Liver (tissue), 9 donors: ENCODE measurements around the gene TMEM63C. TPM values are rescaled to one million over a fixed set of nuclear protein-coding genes. Genes with fewer than 3 reads are reported as not detected.

Experiments
- DNase-seq: peaks from one replicate; pipeline ENCODE4 v3.0.0-alpha.2; 2017; ENCODE audit warnings: low spot score
- H3K27ac ChIP-seq, 2 donors: one replicate each; pipeline ENCODE4 v1.7.0; 2013; ENCODE audit warnings: inconsistent platforms in 2 of 2, low read length in 2 of 2, control low read depth in 1 of 2, low read depth in 1 of 2, mild to moderate bottlenecking in 1 of 2
- H3K27me3 ChIP-seq, 4 donors: one replicate each; pipeline versions ENCODE4 v1.6.1 to v1.7.0; 2013; ENCODE audit warnings: low read length in 3 of 4, inconsistent platforms in 1 of 4, mild to moderate bottlenecking in 1 of 4, moderate library complexity in 1 of 4; ENCODE audit not compliant: control insufficient read depth in 4 of 4, insufficient read depth in 4 of 4
- H3K36me3 ChIP-seq, 4 donors: one replicate each; pipeline versions ENCODE4 v1.6.1 to v1.7.0; 2013; ENCODE audit warnings: low read length in 3 of 4, mild to moderate bottlenecking in 3 of 4, low read depth in 1 of 4, moderate library complexity in 1 of 4; ENCODE audit not compliant: control insufficient read depth in 4 of 4, insufficient read depth in 3 of 4
- H3K4me1 ChIP-seq, 4 donors: one replicate each; pipeline versions ENCODE4 v1.6.1 to v1.7.0; 2013; ENCODE audit warnings: low read length in 3 of 4, mild to moderate bottlenecking in 3 of 4, moderate library complexity in 1 of 4; ENCODE audit not compliant: control insufficient read depth in 4 of 4, insufficient read depth in 4 of 4
- H3K4me3 ChIP-seq, 3 donors: one replicate each; pipeline versions ENCODE4 v1.6.1 to v1.7.0; 2013; ENCODE audit warnings: low read length in 3 of 3, control low read depth in 1 of 3, low read depth in 1 of 3, mild to moderate bottlenecking in 1 of 3
- H3K9ac ChIP-seq, 2 donors: one replicate each; pipeline ENCODE4 v1.7.0; 2013; ENCODE audit warnings: low read length in 2 of 2, mild to moderate bottlenecking in 2 of 2, moderate library complexity in 2 of 2, control low read depth in 1 of 2, low read depth in 1 of 2
- H3K9me3 ChIP-seq, 4 donors: one replicate each; pipeline versions ENCODE4 v1.6.1 to v1.7.0; 2013; ENCODE audit warnings: low read length in 3 of 4; ENCODE audit not compliant: control insufficient read depth in 4 of 4
- ATF3 ChIP-seq: IDR thresholded peaks from 2 replicates; pipeline ENCODE4 v1.6.1; 2016; ENCODE audit warnings: antibody characterized with exemption
- EGR1 ChIP-seq, 2 donors: IDR thresholded peaks; 2 replicates each; pipeline ENCODE4 v1.6.1; 2016 to 2018; ENCODE audit warnings: antibody characterized with exemption in 2 of 2, low read depth in 2 of 2
- FOXA1 ChIP-seq: IDR thresholded peaks from 2 replicates; pipeline ENCODE4 v1.6.1; 2016; ENCODE audit warnings: antibody characterized with exemption
- FOXA2 ChIP-seq: IDR thresholded peaks from 2 replicates; pipeline ENCODE4 v1.6.1; 2016; ENCODE audit warnings: antibody characterized with exemption
- GABPA ChIP-seq, 2 donors: IDR thresholded peaks in 1 of 2; conservative IDR thresholded peaks in 1 of 2; 2 replicates each; pipeline ENCODE4 v1.6.1; 2016; ENCODE audit warnings: antibody characterized with exemption in 2 of 2, mild to moderate bottlenecking in 1 of 2, moderate library complexity in 1 of 2
- HNF4A ChIP-seq, 2 donors: conservative IDR thresholded peaks; 2 replicates each; pipeline ENCODE4 v1.6.1; 2016; ENCODE audit warnings: antibody characterized with exemption in 2 of 2, mild to moderate bottlenecking in 2 of 2
- HNF4G ChIP-seq: IDR thresholded peaks from 2 replicates; pipeline ENCODE4 v1.6.1; 2016; ENCODE audit warnings: antibody characterized with exemption
- JUND ChIP-seq, 2 donors: IDR thresholded peaks; 2 replicates each; pipeline ENCODE4 v1.6.1; 2016; ENCODE audit warnings: antibody characterized with exemption in 2 of 2
- NR2F2 ChIP-seq: IDR thresholded peaks from 2 replicates; pipeline ENCODE4 v1.6.1; 2016; ENCODE audit warnings: antibody characterized with exemption
- RAD21 ChIP-seq, 2 donors: IDR thresholded peaks; 2 replicates each; pipeline ENCODE4 v1.6.1; 2016; ENCODE audit warnings: antibody characterized with exemption in 2 of 2, mild to moderate bottlenecking in 2 of 2
- REST ChIP-seq: IDR thresholded peaks from 2 replicates; pipeline ENCODE4 v1.6.1; 2016; ENCODE audit warnings: antibody characterized with exemption, mild to moderate bottlenecking
- RXRA ChIP-seq, 2 donors: IDR thresholded peaks; 2 replicates each; pipeline ENCODE4 v1.6.1; 2017 to 2018; ENCODE audit warnings: antibody characterized with exemption in 2 of 2, mild to moderate bottlenecking in 1 of 2
- SP1 ChIP-seq: IDR thresholded peaks from 2 replicates; pipeline ENCODE4 v1.6.1; 2018; ENCODE audit warnings: antibody characterized with exemption, mild to moderate bottlenecking
- TAF1 ChIP-seq: conservative IDR thresholded peaks from 2 replicates; pipeline ENCODE4 v1.6.1; 2016; ENCODE audit warnings: antibody characterized with exemption, mild to moderate bottlenecking
- YY1 ChIP-seq: IDR thresholded peaks from 2 replicates; pipeline ENCODE4 v1.6.1; 2016; ENCODE audit warnings: antibody characterized with exemption, mild to moderate bottlenecking
- WGBS: extraction: QIAGEN DNeasy Blood & Tissue Kit; methylation state at CpG from one replicate; pipeline ENCODE4 v1.1.7; 2013; 5-methylcytosine and 5-hydroxymethylcytosine counted together
- polyA plus RNA-seq, 2 donors: library from polyadenylated mRNA; stranded (reverse) in 1 of 2; unstranded in 1 of 2; fragments of 200-250 nt in 1 of 2; fragments of >200 nt in 1 of 2; fragmentation: Nextera tagmentation in 1 of 2; extraction: Ambion mirVana in 1 of 2; gene quantifications; one replicate each; pipeline versions ENCODE4 v1.2.1 to v1.2.3, GENCODE V29; 2013 to 2015
- total RNA-seq, 2 donors: library from RNA; depleted of rRNA; stranded (reverse); fragments of >200 nt; gene quantifications; one replicate each; pipeline ENCODE4 v1.2.3, GENCODE V29; 2014
- TF ChIP-seq, protein P1 (sequence below): IDR thresholded peaks from 2 replicates; pipeline ENCODE4 v1.6.1; 2016; ENCODE audit warnings: antibody characterized with exemption
- TF ChIP-seq, protein P2 (sequence below): IDR thresholded peaks from 2 replicates; pipeline ENCODE4 v1.6.1; 2016; ENCODE audit warnings: antibody characterized with exemption
- donor health status: healthy.
- donor health status: healthy.
- donor health status: healthy.
- donor health status: healthy.
- donor health status: healthy.

TMEM63C gene
- total and polyA plus RNA-seq, 4 donors = 0.13 to 1.6 (median 0.25) TPM; not detected in 1

GRCh38 chr14:77189479-77189878 is 7.9 kb downstream of the TMEM63C start:
- Histone ChIP-seq H3K4me3 (no peak overlapping the region), H3K4me1 (no peaks in the 10 kb centered on the region), H3K9me3 (no peaks in the 10 kb centered on the region), H3K27ac (no peak overlapping the region), H3K36me3 (no peaks in the 10 kb centered on the region), H3K9ac (no peak overlapping the region), H3K27me3 (peaks cover 0 to 3% (median 0%) of the 10 kb centered on the region in 4 donors)
- DNase-seq = no peak
- WGBS = 64% methylated on average over 4 of the region's 4 CpGs
- TF ChIP-seq YY1 = no peak
- TF ChIP-seq HNF4G = no peak
- no peak for TF ChIP-seq HNF4A (conservative IDR thresholded peaks at IDR 0.05)
- TF ChIP-seq RXRA (IDR thresholded peaks at IDR 0.05) = no peak
- no peak for TF ChIP-seq FOXA2
- no peak for TF ChIP-seq TAF1
- TF ChIP-seq FOXA1 = no peak
- TF ChIP-seq ATF3 = no peak
- no peak for TF ChIP-seq REST
- TF ChIP-seq, protein P1, sequence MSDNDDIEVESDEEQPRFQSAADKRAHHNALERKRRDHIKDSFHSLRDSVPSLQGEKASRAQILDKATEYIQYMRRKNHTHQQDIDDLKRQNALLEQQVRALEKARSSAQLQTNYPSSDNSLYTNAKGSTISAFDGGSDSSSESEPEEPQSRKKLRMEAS = no peak
- TF ChIP-seq, protein P2, sequence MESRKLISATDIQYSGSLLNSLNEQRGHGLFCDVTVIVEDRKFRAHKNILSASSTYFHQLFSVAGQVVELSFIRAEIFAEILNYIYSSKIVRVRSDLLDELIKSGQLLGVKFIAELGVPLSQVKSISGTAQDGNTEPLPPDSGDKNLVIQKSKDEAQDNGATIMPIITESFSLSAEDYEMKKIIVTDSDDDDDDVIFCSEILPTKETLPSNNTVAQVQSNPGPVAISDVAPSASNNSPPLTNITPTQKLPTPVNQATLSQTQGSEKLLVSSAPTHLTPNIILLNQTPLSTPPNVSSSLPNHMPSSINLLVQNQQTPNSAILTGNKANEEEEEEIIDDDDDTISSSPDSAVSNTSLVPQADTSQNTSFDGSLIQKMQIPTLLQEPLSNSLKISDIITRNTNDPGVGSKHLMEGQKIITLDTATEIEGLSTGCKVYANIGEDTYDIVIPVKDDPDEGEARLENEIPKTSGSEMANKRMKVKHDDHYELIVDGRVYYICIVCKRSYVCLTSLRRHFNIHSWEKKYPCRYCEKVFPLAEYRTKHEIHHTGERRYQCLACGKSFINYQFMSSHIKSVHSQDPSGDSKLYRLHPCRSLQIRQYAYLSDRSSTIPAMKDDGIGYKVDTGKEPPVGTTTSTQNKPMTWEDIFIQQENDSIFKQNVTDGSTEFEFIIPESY = no peak
- TF ChIP-seq RAD21 (IDR thresholded peaks at IDR 0.05) = no peak
- no peak for TF ChIP-seq SP1
- no peak for TF ChIP-seq JUND (IDR thresholded peaks at IDR 0.05)
- no peak for TF ChIP-seq GABPA (IDR thresholded peaks at IDR 0.05 in 1 of 2, conservative IDR thresholded peaks at IDR 0.05 in 1 of 2)
- TF ChIP-seq NR2F2 = no peak
- no peak for TF ChIP-seq EGR1 (IDR thresholded peaks at IDR 0.05; ENCODE audit: low read depth in 2 of 2)

DNA sequence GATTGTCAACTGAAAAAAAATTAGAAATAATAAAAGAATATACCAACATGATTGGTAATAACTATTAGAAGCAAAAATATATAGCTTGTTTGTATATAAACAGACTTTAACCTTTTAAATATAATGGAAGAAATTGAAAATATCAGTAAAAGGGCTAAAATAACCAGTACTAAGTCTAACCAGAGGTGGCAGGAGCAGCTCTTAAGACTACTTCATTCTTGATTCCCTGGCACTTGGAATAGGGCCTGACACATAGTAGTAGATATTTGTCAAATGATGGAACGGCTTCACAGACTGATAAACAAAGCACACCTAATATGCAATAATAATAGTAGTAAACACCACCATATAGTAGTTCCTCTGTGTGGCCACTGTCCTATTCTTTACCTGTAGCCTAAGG is 9.4 kb downstream of the TMEM63C start:
- H3K27ac ChIP-seq = no peak overlapping the region
- 67% methylated on average over 1 of the region's 1 CpG for WGBS
- H3K9me3 ChIP-seq = no peaks in the 10 kb centered on the region
- no peaks in the 10 kb centered on the region for H3K4me1 ChIP-seq
- no peak for DNase-seq
- H3K27me3 ChIP-seq = peaks cover 0 to 10% (median 0%) of the 10 kb centered on the region in 4 donors
- no peak overlapping the region for H3K9ac ChIP-seq
- H3K36me3 ChIP-seq = no peaks in the 10 kb centered on the region
- no peak overlapping the region for H3K4me3 ChIP-seq
- no peak for TF ChIP-seq YY1
- TF ChIP-seq, protein P2 = no peak
